WTC11 (cell line): ENCODE measurements around the gene RPL29. TPM values are rescaled to one million over a fixed set of nuclear protein-coding genes. Genes with fewer than 3 reads are reported as not detected.

Experiments used
- ATAC-seq: fragments of 200-7000 bp; cut with Tn5 transposase; 2 replicates; pipeline ENCODE4 v1.10.0; 2021; ENCODE audit warnings: mild to moderate bottlenecking, moderate library complexity
- CTCF ChIA-PET: fragments of 300-600 bp; sonication (Branson Sonifier 250); formaldehyde crosslinking; loops from one replicate; lab custom pipeline; 2021; ENCODE audit warnings: antibody characterized with exemption; lab: Charles Lee
- POLR2A ChIA-PET: fragments of 350-600 bp; sonication (Branson Sonifier 250); formaldehyde crosslinking; loops from one replicate; lab custom pipeline; 2021; ENCODE audit warnings: antibody characterized with exemption; lab: Charles Lee
- DNase-seq: peaks from one replicate; pipeline ENCODE4 v3.0.0; 2021; ENCODE audit warnings: low spot score
- H3K27ac Mint-ChIP-seq: 2 replicates; pipeline ENCODE4 v1.8.0; 2021; ENCODE audit warnings: mixed read lengths
- H3K27me3 Mint-ChIP-seq: 2 replicates; pipeline ENCODE4 v1.8.0; 2021; ENCODE audit warnings: low read depth, mild to moderate bottlenecking, moderate library complexity, mixed read lengths
- H3K36me3 Mint-ChIP-seq: 2 replicates; pipeline ENCODE4 v1.8.0; 2021; ENCODE audit warnings: mixed read lengths
- H3K4me1 Mint-ChIP-seq: 2 replicates; pipeline ENCODE4 v1.8.0; 2022; ENCODE audit warnings: mixed read lengths
- H3K4me3 Mint-ChIP-seq: 2 replicates; pipeline ENCODE4 v1.8.0; 2021; ENCODE audit warnings: mild to moderate bottlenecking, moderate library complexity, mixed read lengths
- H3K9me3 Mint-ChIP-seq: 2 replicates; pipeline ENCODE4 v1.8.0; 2021; ENCODE audit warnings: mixed read lengths
- ATF1 ChIP-seq: sonication (generic); formaldehyde crosslinking; IDR thresholded peaks from 2 replicates; pipeline ENCODE4 v1.8.1; 2023; ENCODE audit warnings: mild to moderate bottlenecking, moderate library complexity, missing genetic modification reagents
- GABPB1 ChIP-seq: sonication (generic); formaldehyde crosslinking; IDR thresholded peaks from 2 replicates; pipeline ENCODE4 v1.8.1; 2023; ENCODE audit warnings: mild to moderate bottlenecking, missing genetic modification reagents
- GRHL2 ChIP-seq: fragments of 250-450 bp; sonication (Bioruptor Pico); IDR thresholded peaks from 2 replicates; pipeline ENCODE4 v1.8.0; 2022; ENCODE audit warnings: mild to moderate bottlenecking, moderate library complexity; ENCODE audit not compliant: insufficient replicate concordance, severe bottlenecking
- HMGA2 ChIP-seq: fragments of 250-450 bp; sonication (Bioruptor Pico); IDR thresholded peaks from 2 replicates; pipeline ENCODE4 v1.4.0; 2021; ENCODE audit warnings: mild to moderate bottlenecking, moderate library complexity
- IRF2 ChIP-seq: sonication (generic); formaldehyde crosslinking; IDR thresholded peaks from 2 replicates; pipeline ENCODE4 v1.8.0; 2022; ENCODE audit warnings: low read depth, missing genetic modification reagents, borderline replicate concordance
- JUN ChIP-seq: sonication (generic); formaldehyde crosslinking; IDR thresholded peaks from 2 replicates; pipeline ENCODE4 v1.8.0; 2023; ENCODE audit warnings: mild to moderate bottlenecking, missing genetic modification reagents
- MAX ChIP-seq: sonication (generic); formaldehyde crosslinking; IDR thresholded peaks from 2 replicates; pipeline ENCODE4 v1.8.0; 2022; ENCODE audit warnings: mild to moderate bottlenecking, missing genetic modification reagents
- MYBL2 ChIP-seq: sonication (generic); formaldehyde crosslinking; IDR thresholded peaks from 2 replicates; pipeline ENCODE4 v1.8.1; 2023; ENCODE audit warnings: mild to moderate bottlenecking, moderate library complexity, missing genetic modification reagents
- NFYB ChIP-seq: sonication (generic); formaldehyde crosslinking; conservative IDR thresholded peaks from 2 replicates; pipeline ENCODE4 v1.8.0; 2022; ENCODE audit warnings: low read depth, missing genetic modification reagents
- NR1H2 ChIP-seq: sonication (generic); formaldehyde crosslinking; IDR thresholded peaks from 2 replicates; pipeline ENCODE4 v1.9.0; 2021; ENCODE audit warnings: mild to moderate bottlenecking, moderate library complexity, missing genetic modification reagents
- SMAD4 ChIP-seq: sonication (generic); formaldehyde crosslinking; IDR thresholded peaks from 2 replicates; pipeline ENCODE4 v1.8.0; 2022; ENCODE audit warnings: mild to moderate bottlenecking, missing genetic modification reagents
- STAT6 ChIP-seq: sonication (generic); formaldehyde crosslinking; conservative IDR thresholded peaks from 2 replicates; pipeline ENCODE4 v1.8.1; 2023; ENCODE audit warnings: mild to moderate bottlenecking, low read depth, missing genetic modification reagents, moderate library complexity
- TCF7 ChIP-seq: sonication (generic); formaldehyde crosslinking; IDR thresholded peaks from 2 replicates; pipeline ENCODE4 v1.8.0; 2022; ENCODE audit warnings: mild to moderate bottlenecking, low read depth, missing genetic modification reagents, moderate library complexity
- ZBTB21 ChIP-seq: sonication (generic); formaldehyde crosslinking; IDR thresholded peaks from 2 replicates; pipeline ENCODE4 v1.8.1; 2023; ENCODE audit warnings: mild to moderate bottlenecking, missing genetic modification reagents, borderline replicate concordance
- ZNF671 ChIP-seq: fragments of 250-450 bp; sonication (Bioruptor Pico); IDR thresholded peaks from 2 replicates; pipeline ENCODE4 v1.8.0; 2021; ENCODE audit warnings: mild to moderate bottlenecking
- total RNA-seq: library from RNA; stranded (reverse); gene quantifications from 3 replicates; pipeline ENCODE4 v1.2.3, GENCODE V29; 2021
- TF ChIP-seq, protein P1 (sequence below): sonication (generic); formaldehyde crosslinking; IDR thresholded peaks from 2 replicates; pipeline ENCODE4 v1.8.1; 2023; ENCODE audit warnings: mild to moderate bottlenecking, missing genetic modification reagents, borderline replicate concordance
- TF ChIP-seq, protein P2 (sequence below): sonication (generic); formaldehyde crosslinking; IDR thresholded peaks from 2 replicates; pipeline ENCODE4 v1.8.1; 2022; ENCODE audit warnings: missing genetic modification reagents, borderline replicate concordance
- TF ChIP-seq, protein P3 (sequence below): fragments of 250-450 bp; sonication (Bioruptor Pico); IDR thresholded peaks from 2 replicates; pipeline ENCODE4 v1.9.0; 2021; ENCODE audit warnings: mild to moderate bottlenecking, borderline replicate concordance

The RPL29 gene
- total RNA-seq, 1 experiment from 2014 or later: 1,343 TPM

DNA sequence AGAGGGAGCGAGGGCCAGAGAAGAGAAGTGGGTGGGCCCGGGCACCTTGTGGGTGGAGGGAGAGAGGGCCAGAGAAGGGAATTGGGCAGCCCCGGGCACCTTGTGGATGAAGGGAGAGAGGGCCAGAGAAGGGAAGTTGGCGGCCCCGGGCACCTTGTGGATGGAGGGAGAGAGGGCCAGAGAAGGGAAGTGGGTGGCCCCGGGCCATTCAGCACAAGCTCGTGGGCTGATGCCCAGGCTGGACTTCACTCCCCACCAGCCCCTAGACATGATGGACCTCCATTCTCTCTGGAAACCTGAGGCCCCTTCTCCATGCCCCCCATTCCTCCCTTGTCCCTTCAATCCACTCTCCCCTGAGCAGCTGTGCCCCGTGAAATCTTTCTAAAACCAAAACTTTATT, 44.9 kb upstream of the RPL29 start:
- no peak for TF ChIP-seq NFYB (CRISPR knock-in tag)
- Mint-ChIP-seq H3K27ac (no peak overlapping the region), H3K9me3 (no peaks in the 10 kb centered on the region), H3K4me3 (no peak overlapping the region), H3K27me3 (no peaks in the 10 kb centered on the region), H3K4me1 (peaks cover 9% of the 10 kb centered on the region), H3K36me3 (no peaks in the 10 kb centered on the region)
- ChIA-PET CTCF (interaction anchor here (0.8 to 8.0 kb wide), 13 partner anchors 8 to 344 kb away, joined by 3 to 115 read pairs (median 4); partner anchors contain the start of genes ABHD14B and DUSP7), POLR2A (no interaction called here)
- DNase-seq (no peak), ATAC-seq (no peak)

GRCh38 chr3:52039846-52040245, 44.2 kb upstream of the RPL29 start:
- DNase-seq: no peak
- no peaks in the 10 kb centered on the region for H3K9me3 Mint-ChIP-seq
- TF ChIP-seq GABPB1 (CRISPR knock-in tag): peak; percentile 83
- TF ChIP-seq, protein P1, sequence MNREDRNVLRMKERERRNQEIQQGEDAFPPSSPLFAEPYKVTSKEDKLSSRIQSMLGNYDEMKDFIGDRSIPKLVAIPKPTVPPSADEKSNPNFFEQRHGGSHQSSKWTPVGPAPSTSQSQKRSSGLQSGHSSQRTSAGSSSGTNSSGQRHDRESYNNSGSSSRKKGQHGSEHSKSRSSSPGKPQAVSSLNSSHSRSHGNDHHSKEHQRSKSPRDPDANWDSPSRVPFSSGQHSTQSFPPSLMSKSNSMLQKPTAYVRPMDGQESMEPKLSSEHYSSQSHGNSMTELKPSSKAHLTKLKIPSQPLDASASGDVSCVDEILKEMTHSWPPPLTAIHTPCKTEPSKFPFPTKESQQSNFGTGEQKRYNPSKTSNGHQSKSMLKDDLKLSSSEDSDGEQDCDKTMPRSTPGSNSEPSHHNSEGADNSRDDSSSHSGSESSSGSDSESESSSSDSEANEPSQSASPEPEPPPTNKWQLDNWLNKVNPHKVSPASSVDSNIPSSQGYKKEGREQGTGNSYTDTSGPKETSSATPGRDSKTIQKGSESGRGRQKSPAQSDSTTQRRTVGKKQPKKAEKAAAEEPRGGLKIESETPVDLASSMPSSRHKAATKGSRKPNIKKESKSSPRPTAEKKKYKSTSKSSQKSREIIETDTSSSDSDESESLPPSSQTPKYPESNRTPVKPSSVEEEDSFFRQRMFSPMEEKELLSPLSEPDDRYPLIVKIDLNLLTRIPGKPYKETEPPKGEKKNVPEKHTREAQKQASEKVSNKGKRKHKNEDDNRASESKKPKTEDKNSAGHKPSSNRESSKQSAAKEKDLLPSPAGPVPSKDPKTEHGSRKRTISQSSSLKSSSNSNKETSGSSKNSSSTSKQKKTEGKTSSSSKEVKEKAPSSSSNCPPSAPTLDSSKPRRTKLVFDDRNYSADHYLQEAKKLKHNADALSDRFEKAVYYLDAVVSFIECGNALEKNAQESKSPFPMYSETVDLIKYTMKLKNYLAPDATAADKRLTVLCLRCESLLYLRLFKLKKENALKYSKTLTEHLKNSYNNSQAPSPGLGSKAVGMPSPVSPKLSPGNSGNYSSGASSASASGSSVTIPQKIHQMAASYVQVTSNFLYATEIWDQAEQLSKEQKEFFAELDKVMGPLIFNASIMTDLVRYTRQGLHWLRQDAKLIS (CRISPR knock-in tag): no peak
- no peak overlapping the region for H3K4me3 Mint-ChIP-seq
- 0 out of 2 replicates have a peak, but pooled peaks cover 3% of the 10 kb centered on the region for H3K4me1 Mint-ChIP-seq
- no peak for ATAC-seq
- no peaks in the 10 kb centered on the region for H3K36me3 Mint-ChIP-seq
- H3K27ac Mint-ChIP-seq: no peak overlapping the region
- ChIA-PET POLR2A (no interaction called here), CTCF (interaction anchor here (0.7 to 8.0 kb wide), 3 partner anchors 14 to 37 kb away, joined by 4 to 115 read pairs (median 5); no protein-coding TSS in a partner anchor)
- H3K27me3 Mint-ChIP-seq: no peaks in the 10 kb centered on the region

DNA sequence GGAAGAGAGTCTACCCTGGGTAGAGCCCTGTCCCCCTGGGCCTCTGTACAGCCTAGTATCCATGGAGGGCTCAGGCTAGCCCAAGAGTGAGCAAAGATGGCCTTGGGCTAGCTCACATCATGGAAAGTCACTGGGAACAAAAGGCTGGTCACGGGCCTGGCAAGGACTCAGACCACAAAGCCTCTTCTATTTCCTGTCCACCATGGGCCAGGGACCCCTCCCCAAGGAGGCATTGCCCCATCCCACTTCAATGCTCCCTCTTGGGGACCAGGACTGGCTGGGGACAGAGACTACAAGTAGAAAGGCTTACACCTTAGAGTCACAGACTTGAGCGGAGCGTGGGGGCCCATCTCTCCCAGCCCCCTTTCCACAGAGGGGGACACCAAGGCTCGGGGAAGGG, 43.7 kb upstream of the RPL29 start:
- 0 out of 2 replicates have a peak, but pooled peaks cover 3% of the 10 kb centered on the region for H3K4me1 Mint-ChIP-seq
- ChIA-PET CTCF (interaction anchor here (0.6 to 8.0 kb wide), 4 partner anchors 14 to 36 kb away, joined by 3 to 115 read pairs (median 21); partner anchors contain the start of gene DUSP7), POLR2A (no interaction called here)
- ATAC-seq: no peak
- no peaks in the 10 kb centered on the region for H3K27me3 Mint-ChIP-seq
- no peak overlapping the region for H3K4me3 Mint-ChIP-seq
- no peaks in the 10 kb centered on the region for H3K36me3 Mint-ChIP-seq
- no peak for TF ChIP-seq SMAD4 (CRISPR knock-in tag)
- no peak for TF ChIP-seq NR1H2 (CRISPR knock-in tag)
- TF ChIP-seq, protein P2, sequence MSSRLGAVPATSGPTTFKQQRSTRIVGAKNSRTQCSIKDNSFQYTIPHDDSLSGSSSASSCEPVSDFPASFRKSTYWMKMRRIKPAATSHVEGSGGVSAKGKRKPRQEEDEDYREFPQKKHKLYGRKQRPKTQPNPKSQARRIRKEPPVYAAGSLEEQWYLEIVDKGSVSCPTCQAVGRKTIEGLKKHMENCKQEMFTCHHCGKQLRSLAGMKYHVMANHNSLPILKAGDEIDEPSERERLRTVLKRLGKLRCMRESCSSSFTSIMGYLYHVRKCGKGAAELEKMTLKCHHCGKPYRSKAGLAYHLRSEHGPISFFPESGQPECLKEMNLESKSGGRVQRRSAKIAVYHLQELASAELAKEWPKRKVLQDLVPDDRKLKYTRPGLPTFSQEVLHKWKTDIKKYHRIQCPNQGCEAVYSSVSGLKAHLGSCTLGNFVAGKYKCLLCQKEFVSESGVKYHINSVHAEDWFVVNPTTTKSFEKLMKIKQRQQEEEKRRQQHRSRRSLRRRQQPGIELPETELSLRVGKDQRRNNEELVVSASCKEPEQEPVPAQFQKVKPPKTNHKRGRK (CRISPR knock-in tag): no peak
- no peak for TF ChIP-seq ZNF671 (CRISPR knock-in tag)
- TF ChIP-seq, protein P3, sequence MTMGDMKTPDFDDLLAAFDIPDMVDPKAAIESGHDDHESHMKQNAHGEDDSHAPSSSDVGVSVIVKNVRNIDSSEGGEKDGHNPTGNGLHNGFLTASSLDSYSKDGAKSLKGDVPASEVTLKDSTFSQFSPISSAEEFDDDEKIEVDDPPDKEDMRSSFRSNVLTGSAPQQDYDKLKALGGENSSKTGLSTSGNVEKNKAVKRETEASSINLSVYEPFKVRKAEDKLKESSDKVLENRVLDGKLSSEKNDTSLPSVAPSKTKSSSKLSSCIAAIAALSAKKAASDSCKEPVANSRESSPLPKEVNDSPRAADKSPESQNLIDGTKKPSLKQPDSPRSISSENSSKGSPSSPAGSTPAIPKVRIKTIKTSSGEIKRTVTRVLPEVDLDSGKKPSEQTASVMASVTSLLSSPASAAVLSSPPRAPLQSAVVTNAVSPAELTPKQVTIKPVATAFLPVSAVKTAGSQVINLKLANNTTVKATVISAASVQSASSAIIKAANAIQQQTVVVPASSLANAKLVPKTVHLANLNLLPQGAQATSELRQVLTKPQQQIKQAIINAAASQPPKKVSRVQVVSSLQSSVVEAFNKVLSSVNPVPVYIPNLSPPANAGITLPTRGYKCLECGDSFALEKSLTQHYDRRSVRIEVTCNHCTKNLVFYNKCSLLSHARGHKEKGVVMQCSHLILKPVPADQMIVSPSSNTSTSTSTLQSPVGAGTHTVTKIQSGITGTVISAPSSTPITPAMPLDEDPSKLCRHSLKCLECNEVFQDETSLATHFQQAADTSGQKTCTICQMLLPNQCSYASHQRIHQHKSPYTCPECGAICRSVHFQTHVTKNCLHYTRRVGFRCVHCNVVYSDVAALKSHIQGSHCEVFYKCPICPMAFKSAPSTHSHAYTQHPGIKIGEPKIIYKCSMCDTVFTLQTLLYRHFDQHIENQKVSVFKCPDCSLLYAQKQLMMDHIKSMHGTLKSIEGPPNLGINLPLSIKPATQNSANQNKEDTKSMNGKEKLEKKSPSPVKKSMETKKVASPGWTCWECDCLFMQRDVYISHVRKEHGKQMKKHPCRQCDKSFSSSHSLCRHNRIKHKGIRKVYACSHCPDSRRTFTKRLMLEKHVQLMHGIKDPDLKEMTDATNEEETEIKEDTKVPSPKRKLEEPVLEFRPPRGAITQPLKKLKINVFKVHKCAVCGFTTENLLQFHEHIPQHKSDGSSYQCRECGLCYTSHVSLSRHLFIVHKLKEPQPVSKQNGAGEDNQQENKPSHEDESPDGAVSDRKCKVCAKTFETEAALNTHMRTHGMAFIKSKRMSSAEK (CRISPR knock-in tag): no peak
- no peak for TF ChIP-seq JUN (CRISPR knock-in tag)
- TF ChIP-seq GRHL2 (CRISPR knock-in tag): no peak
- no peak for TF ChIP-seq ZBTB21 (CRISPR knock-in tag)
- no peak for TF ChIP-seq ATF1
- TF ChIP-seq TCF7 (CRISPR knock-in tag): no peak
- TF ChIP-seq HMGA2 (CRISPR knock-in tag): no peak
- no peak for TF ChIP-seq IRF2 (CRISPR knock-in tag)
- TF ChIP-seq STAT6 (CRISPR knock-in tag): no peak
- no peak for TF ChIP-seq MYBL2
- TF ChIP-seq MAX: no peak
- DNase-seq: no peak
- H3K27ac Mint-ChIP-seq: no peak overlapping the region
- H3K9me3 Mint-ChIP-seq: no peaks in the 10 kb centered on the region
